K562 (cell line): ENCODE measurements around the gene MTPN. TPM values are rescaled to one million over a fixed set of nuclear protein-coding genes. Genes with fewer than 3 reads are reported as not detected.
A peak's percentile ranks its signal among the peaks of the same experiment; 100 is the strongest.

Source experiments
- ARID1B ChIP-seq: fragments of 450-650 bp; IDR thresholded peaks from 2 replicates; pipeline ENCODE4 v1.6.1; 2016; ENCODE audit warnings: antibody characterized with exemption, mild to moderate bottlenecking, inconsistent platforms
- ATF1 ChIP-seq, 2 experiments: fragments of 450-650 bp in 1 of 2; IDR thresholded peaks; 2 replicates each; pipeline ENCODE4 v1.6.1; 2016; ENCODE audit warnings: missing compliant biosample characterization in 1 of 2, missing genetic modification characterization in 1 of 2
- ELF4 ChIP-seq: fragments of 450-650 bp; formaldehyde crosslinking; IDR thresholded peaks from 2 replicates; pipeline ENCODE4 v1.4.0; 2022; ENCODE audit warnings: missing genetic modification characterization
- HMG20B ChIP-seq: fragments of 250-450 bp; sonication (Bioruptor Pico); IDR thresholded peaks from 2 replicates; pipeline ENCODE4 v1.5.0; 2021; ENCODE audit warnings: mild to moderate bottlenecking
- NCOA2 ChIP-seq, 2 experiments: fragments of 450-650 bp; IDR thresholded peaks; 2 replicates each; pipeline ENCODE4 v1.6.1; 2018; ENCODE audit warnings: mild to moderate bottlenecking in 2 of 2, moderate library complexity in 1 of 2; ENCODE audit not compliant: partially characterized antibody in 2 of 2
- NR2C1 ChIP-seq, 2 experiments: fragments of 450-650 bp; IDR thresholded peaks; 2 replicates each; pipeline ENCODE4 v1.6.1; 2017; ENCODE audit warnings: mild to moderate bottlenecking in 2 of 2, antibody characterized with exemption in 1 of 2, inconsistent platforms in 1 of 2, missing compliant biosample characterization in 1 of 2, missing genetic modification characterization in 1 of 2
- NR2F6 ChIP-seq: fragments of 450-650 bp; formaldehyde crosslinking; IDR thresholded peaks from 2 replicates; pipeline ENCODE4 v1.4.0; 2020; ENCODE audit warnings: mild to moderate bottlenecking
- RAD51 ChIP-seq: fragments of 450-650 bp; IDR thresholded peaks from 2 replicates; pipeline ENCODE4 v1.7.1; 2016; ENCODE audit warnings: low read depth, mild to moderate bottlenecking, borderline replicate concordance
- RHOXF2B ChIP-seq: fragments of 250-450 bp; sonication (Bioruptor Pico); conservative IDR thresholded peaks from 2 replicates; pipeline ENCODE4 v1.5.1; 2021
- SMARCB1 ChIP-seq: IDR thresholded peaks from 2 replicates; pipeline ENCODE4 v1.6.1; 2011; ENCODE audit warnings: improper control_type of control experiment, low read depth; ENCODE audit not compliant: insufficient read length
- SPI1 ChIP-seq: IDR thresholded peaks from 2 replicates; pipeline ENCODE4 v1.6.1; 2011; ENCODE audit warnings: low read depth, low read length, control low read depth, borderline replicate concordance
- YY1 ChIP-seq, 3 experiments: IDR thresholded peaks; 2 replicates each; pipeline ENCODE4 v1.6.1; 2011; ENCODE audit warnings: low read length in 2 of 3, mild to moderate bottlenecking in 2 of 3, moderate library complexity in 2 of 3, borderline replicate concordance in 1 of 3, control low read depth in 1 of 3, low read depth in 1 of 3; ENCODE audit not compliant: insufficient read depth in 3 of 3, insufficient replicate concordance in 2 of 3, control insufficient read depth in 1 of 3, insufficient read length in 1 of 3; ENCODE audit errors: extremely low read depth in 1 of 3
- ZBED1 ChIP-seq: IDR thresholded peaks from 2 replicates; pipeline ENCODE4 v1.6.1; 2014
- ZNF263 ChIP-seq: sonication (generic); formaldehyde crosslinking; IDR thresholded peaks from 2 replicates; pipeline ENCODE4 v1.8.0; 2022; ENCODE audit warnings: mild to moderate bottlenecking, missing genetic modification reagents, borderline replicate concordance
- ZNF764 ChIP-seq: fragments of 250-450 bp; sonication (Bioruptor Pico); IDR thresholded peaks from 2 replicates; pipeline ENCODE4 v1.4.0; 2020; ENCODE audit warnings: low read depth, mild to moderate bottlenecking, moderate library complexity
- polyA plus RNA-seq, 8 experiments: library from polyadenylated mRNA; depleted of rRNA in 4 of 8; stranded (reverse) in 5 of 8; unstranded in 3 of 8; fragments of >200 nt; fragmentation: Nextera tagmentation in 2 of 8; fragmentation: Illumina TruSeq in 1 of 8; extraction: Ambion mirVana in 2 of 8; extraction: Trizol in 1 of 8; gene quantifications; 2 replicates each; pipeline versions ENCODE4 v1.2.1 to v1.2.3, GENCODE V29; 2011 to 2014; ENCODE audit warnings: inconsistent platforms in 1 of 8, missing spikeins in 1 of 8
- total RNA-seq, 7 experiments: library from RNA; depleted of rRNA in 6 of 7; stranded (reverse); fragments of >200 nt in 6 of 7; fragmentation: Illumina TruSeq in 2 of 7; extraction: Trizol in 2 of 7; gene quantifications; 2 replicates each; pipeline versions ENCODE4 v1.2.1 to v1.2.3, GENCODE V29; 2011 to 2021; ENCODE audit warnings: low replicate concordance in 1 of 7
- TF ChIP-seq, protein P1 (sequence below): sonication (generic); formaldehyde crosslinking; IDR thresholded peaks from 2 replicates; pipeline ENCODE4 v1.5.0; 2020; ENCODE audit warnings: missing genetic modification reagents
- TF ChIP-seq, protein P2 (sequence below): IDR thresholded peaks from 3 replicates; pipeline ENCODE4 v1.6.1; 2011; ENCODE audit warnings: borderline replicate concordance, mild to moderate bottlenecking; ENCODE audit not compliant: insufficient read length, insufficient read depth
- TF ChIP-seq, protein P3 (sequence below), 2 experiments: fragments of 450-650 bp; formaldehyde crosslinking in 1 of 2; IDR thresholded peaks; 2 replicates each; pipeline versions ENCODE4 v1.4.0 to v1.6.1; 2014 to 2020; ENCODE audit warnings: mild to moderate bottlenecking in 2 of 2, borderline replicate concordance in 1 of 2, low read depth in 1 of 2

The MTPN gene
- total and polyA plus RNA-seq, 9 of the 15 experiments (the other 6 are each of a cell fraction or from before 2014, with no cell fraction given): 68.5 to 261 (median 156) TPM

DNA sequence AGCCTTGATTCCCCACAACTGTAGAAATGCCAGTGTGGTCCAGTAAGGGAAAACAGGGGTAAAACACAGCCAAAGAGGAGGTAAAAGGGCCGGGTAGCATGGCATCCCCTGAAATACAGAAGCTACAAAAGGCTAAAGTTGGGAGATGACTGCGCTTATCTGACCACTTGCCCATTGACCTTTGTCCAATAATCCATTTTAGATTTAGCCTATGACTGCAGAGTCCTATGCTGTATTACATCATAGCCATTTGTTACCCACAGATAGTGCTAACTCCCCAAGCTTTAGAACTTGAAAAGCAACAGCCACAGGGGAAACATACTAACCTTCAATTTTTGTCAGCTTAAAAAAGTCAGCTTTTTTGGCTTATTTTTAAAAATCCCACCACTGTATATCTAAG, 26.2 kb downstream of the MTPN start (continued):
- TF ChIP-seq, protein P1, sequence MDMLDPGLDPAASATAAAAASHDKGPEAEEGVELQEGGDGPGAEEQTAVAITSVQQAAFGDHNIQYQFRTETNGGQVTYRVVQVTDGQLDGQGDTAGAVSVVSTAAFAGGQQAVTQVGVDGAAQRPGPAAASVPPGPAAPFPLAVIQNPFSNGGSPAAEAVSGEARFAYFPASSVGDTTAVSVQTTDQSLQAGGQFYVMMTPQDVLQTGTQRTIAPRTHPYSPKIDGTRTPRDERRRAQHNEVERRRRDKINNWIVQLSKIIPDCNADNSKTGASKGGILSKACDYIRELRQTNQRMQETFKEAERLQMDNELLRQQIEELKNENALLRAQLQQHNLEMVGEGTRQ (CRISPR knock-in tag): no peak
- TF ChIP-seq NR2F6 (CRISPR knock-in tag) (no peak), SPI1 (no peak), ARID1B (peak; percentile 50; the same call in 1 of the 2 replicates), ATF1 (CRISPR knock-in tag; IDR thresholded peaks at IDR 0.05) (no peak), ATF1 (tag; IDR thresholded peaks at IDR 0.05) (peak; percentile 35; the same call in 1 of the 2 replicates), RAD51 (no peak), HMG20B (CRISPR knock-in tag) (no peak), RHOXF2B (CRISPR knock-in tag) (no peak), NR2C1 (IDR thresholded peaks at IDR 0.05) (no peak), NR2C1 (tag; IDR thresholded peaks at IDR 0.05) (peak; percentile 42; the same call in 1 of the 2 replicates), ZNF263 (CRISPR knock-in tag) (no peak), SMARCB1 (no peak), NCOA2 (IDR thresholded peaks at IDR 0.05; ENCODE audit: partially characterized antibody in 2 of 2) (no peak), YY1 (IDR thresholded peaks at IDR 0.05; ENCODE audit: borderline replicate concordance in 1 of 3, control insufficient read depth in 1 of 3, extremely low read depth in 1 of 3, insufficient read depth in 3 of 3, insufficient read length in 1 of 3, insufficient replicate concordance in 2 of 3, low read depth in 1 of 3, low read length in 2 of 3) (no peak), ELF4 (CRISPR knock-in tag) (no peak), ZBED1 (no peak), ZNF764 (CRISPR knock-in tag) (no peak)
- TF ChIP-seq, protein P2, sequence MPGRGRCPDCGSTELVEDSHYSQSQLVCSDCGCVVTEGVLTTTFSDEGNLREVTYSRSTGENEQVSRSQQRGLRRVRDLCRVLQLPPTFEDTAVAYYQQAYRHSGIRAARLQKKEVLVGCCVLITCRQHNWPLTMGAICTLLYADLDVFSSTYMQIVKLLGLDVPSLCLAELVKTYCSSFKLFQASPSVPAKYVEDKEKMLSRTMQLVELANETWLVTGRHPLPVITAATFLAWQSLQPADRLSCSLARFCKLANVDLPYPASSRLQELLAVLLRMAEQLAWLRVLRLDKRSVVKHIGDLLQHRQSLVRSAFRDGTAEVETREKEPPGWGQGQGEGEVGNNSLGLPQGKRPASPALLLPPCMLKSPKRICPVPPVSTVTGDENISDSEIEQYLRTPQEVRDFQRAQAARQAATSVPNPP: no peak
- TF ChIP-seq, protein P3, sequence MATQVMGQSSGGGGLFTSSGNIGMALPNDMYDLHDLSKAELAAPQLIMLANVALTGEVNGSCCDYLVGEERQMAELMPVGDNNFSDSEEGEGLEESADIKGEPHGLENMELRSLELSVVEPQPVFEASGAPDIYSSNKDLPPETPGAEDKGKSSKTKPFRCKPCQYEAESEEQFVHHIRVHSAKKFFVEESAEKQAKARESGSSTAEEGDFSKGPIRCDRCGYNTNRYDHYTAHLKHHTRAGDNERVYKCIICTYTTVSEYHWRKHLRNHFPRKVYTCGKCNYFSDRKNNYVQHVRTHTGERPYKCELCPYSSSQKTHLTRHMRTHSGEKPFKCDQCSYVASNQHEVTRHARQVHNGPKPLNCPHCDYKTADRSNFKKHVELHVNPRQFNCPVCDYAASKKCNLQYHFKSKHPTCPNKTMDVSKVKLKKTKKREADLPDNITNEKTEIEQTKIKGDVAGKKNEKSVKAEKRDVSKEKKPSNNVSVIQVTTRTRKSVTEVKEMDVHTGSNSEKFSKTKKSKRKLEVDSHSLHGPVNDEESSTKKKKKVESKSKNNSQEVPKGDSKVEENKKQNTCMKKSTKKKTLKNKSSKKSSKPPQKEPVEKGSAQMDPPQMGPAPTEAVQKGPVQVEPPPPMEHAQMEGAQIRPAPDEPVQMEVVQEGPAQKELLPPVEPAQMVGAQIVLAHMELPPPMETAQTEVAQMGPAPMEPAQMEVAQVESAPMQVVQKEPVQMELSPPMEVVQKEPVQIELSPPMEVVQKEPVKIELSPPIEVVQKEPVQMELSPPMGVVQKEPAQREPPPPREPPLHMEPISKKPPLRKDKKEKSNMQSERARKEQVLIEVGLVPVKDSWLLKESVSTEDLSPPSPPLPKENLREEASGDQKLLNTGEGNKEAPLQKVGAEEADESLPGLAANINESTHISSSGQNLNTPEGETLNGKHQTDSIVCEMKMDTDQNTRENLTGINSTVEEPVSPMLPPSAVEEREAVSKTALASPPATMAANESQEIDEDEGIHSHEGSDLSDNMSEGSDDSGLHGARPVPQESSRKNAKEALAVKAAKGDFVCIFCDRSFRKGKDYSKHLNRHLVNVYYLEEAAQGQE (IDR thresholded peaks at IDR 0.05; ENCODE audit: borderline replicate concordance): no peak
- TF ChIP-seq, protein P3 (CRISPR knock-in tag; IDR thresholded peaks at IDR 0.05; ENCODE audit: low read depth): no peak
